T-helper 17 cell (primary cell): ENCODE measurements around the gene MPND. TPM values are rescaled to one million over a fixed set of nuclear protein-coding genes. Genes with fewer than 3 reads are reported as not detected.
"Not testable (repeated sequence)": the region's sequence is repeated elsewhere in the genome, so short reads cannot be mapped to it uniquely, and the experiment has no call there.

ENCODE experiments used
- ATAC-seq: fragments of 150-1000 bp; cut with Tn5 transposase; 2 replicates; pipeline ENCODE4 v1.10.0; 2021; ENCODE audit warnings: mild to moderate bottlenecking, moderate library complexity
- DNase-seq, 3 donors: peaks; one replicate each; pipeline versions ENCODE4 v3.0.0 to v3.0.0-alpha.2; 2020 to 2021
- H3K9me3 ChIP-seq: one replicate; pipeline ENCODE4 v1.7.0; 2013; ENCODE audit warnings: low read length, mild to moderate bottlenecking; ENCODE audit not compliant: control insufficient read depth, poor library complexity, severe bottlenecking
- H3K27ac Mint-ChIP-seq: one replicate; pipeline ENCODE4 v1.8.0; 2022; ENCODE audit warnings: mild to moderate bottlenecking, moderate library complexity, mixed read lengths
- H3K27me3 Mint-ChIP-seq: one replicate; pipeline ENCODE4 v1.8.0; 2022; ENCODE audit warnings: mixed read lengths
- H3K36me3 Mint-ChIP-seq: one replicate; pipeline ENCODE4 v1.8.0; 2022; ENCODE audit warnings: low read depth, mixed read lengths
- H3K4me1 Mint-ChIP-seq: one replicate; pipeline ENCODE4 v1.8.0; 2022; ENCODE audit warnings: mild to moderate bottlenecking, mixed read lengths
- H3K4me3 Mint-ChIP-seq: one replicate; pipeline ENCODE4 v1.8.0; 2022; ENCODE audit warnings: mild to moderate bottlenecking, moderate library complexity, mixed read lengths
- total RNA-seq, 4 donors: library from RNA in 2 of 4; stranded (reverse) in 2 of 4; gene quantifications; one replicate each; pipeline ENCODE4 v1.2.3 and lab custom pipeline; 2022 to 2026

Gene MPND
- total RNA-seq, 2 donors from 2014 or later: 13.0 to 15.1 TPM

GRCh38 chr19:4346020-4346383 lies 2.6 kb downstream of the MPND start:
- Mint-ChIP-seq H3K27ac (no peak overlapping the region), H3K4me1 (peaks cover 18% of the 10 kb centered on the region), H3K27me3 (no peaks in the 10 kb centered on the region), H3K36me3 (peaks cover 2% of the 10 kb centered on the region), H3K4me3 (no peak overlapping the region)
- ATAC-seq (no peak), DNase-seq (no peak)
- no peaks in the 10 kb centered on the region for H3K9me3 ChIP-seq

- DNase-seq (no peak), ATAC-seq (no peak)
- H3K27me3 Mint-ChIP-seq: no peaks in the 10 kb centered on the region
- H3K9me3 ChIP-seq: no peaks in the 10 kb centered on the region
- peaks cover 16% of the 10 kb centered on the region for H3K4me1 Mint-ChIP-seq
- H3K27ac Mint-ChIP-seq: no peak overlapping the region
- peaks cover 2% of the 10 kb centered on the region for H3K36me3 Mint-ChIP-seq
- no peak overlapping the region for H3K4me3 Mint-ChIP-seq
Observed at GRCh38 chr19:4347521-4347920, 4.2 kb downstream of the MPND start.

DNA sequence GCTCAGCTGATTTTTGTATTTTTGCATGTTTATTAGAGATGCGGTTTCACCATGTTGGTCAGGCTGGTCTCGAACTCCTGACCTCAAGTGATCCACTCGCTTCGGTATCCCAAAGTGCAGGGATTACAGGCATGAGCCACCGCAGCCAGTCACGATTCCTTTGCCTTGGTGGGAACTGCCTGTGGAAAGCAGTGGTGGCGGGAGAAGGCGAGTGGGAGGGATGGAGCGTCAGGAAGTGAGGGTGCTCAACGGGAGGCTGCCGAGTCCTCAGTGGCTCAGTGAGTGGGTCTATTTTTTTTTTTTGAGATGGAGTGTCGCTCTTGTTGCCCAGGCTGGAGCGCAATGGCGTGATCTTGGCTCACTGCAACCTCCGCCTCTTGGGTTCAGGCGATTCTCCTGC lies 5.9 kb downstream of the MPND start:
- H3K27me3 Mint-ChIP-seq, H3K9me3 ChIP-seq, ATAC-seq, DNase-seq, H3K36me3 Mint-ChIP-seq, H3K4me3 Mint-ChIP-seq: not testable (repeated sequence)
- H3K27ac Mint-ChIP-seq: peak overlapping the region; percentile 9
- H3K4me1 Mint-ChIP-seq: peaks cover 12% of the 10 kb centered on the region

DNA sequence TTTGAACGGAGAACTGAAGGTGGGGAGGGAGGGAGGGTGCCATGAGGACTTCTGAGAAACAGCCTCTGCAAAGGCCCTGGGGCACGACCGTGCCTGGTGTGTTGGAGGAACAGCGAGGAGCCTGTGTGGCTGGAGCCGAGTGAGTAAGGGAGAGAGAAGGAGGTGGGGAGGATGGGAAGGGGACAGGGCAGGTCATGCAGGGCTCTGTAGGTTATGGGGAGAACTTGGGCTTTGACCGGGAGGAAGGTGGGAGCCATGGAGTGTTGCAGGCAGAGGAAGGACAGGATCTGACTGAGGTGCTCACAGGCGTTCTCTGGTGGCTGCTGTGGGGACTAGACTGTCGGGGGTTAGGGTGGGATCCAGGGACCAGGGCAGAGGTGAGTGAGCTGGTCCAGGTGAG lies 6.7 kb downstream of the MPND start:
- Mint-ChIP-seq H3K27ac (no peak overlapping the region), H3K36me3 (peaks cover 2% of the 10 kb centered on the region), H3K27me3 (no peaks in the 10 kb centered on the region), H3K4me3 (no peak overlapping the region), H3K4me1 (peaks cover 12% of the 10 kb centered on the region)
- H3K9me3 ChIP-seq: no peaks in the 10 kb centered on the region
- ATAC-seq (no peak), DNase-seq (no peak)

- Mint-ChIP-seq H3K27ac (no peak overlapping the region), H3K36me3 (peaks cover 2% of the 10 kb centered on the region), H3K4me3 (no peak overlapping the region), H3K27me3 (no peaks in the 10 kb centered on the region), H3K4me1 (peaks cover 9% of the 10 kb centered on the region)
- no peak for DNase-seq
- H3K9me3 ChIP-seq: no peaks in the 10 kb centered on the region
- ATAC-seq: no peak
Observed at GRCh38 chr19:4350726-4351125, 7.4 kb downstream of the MPND start.

DNA sequence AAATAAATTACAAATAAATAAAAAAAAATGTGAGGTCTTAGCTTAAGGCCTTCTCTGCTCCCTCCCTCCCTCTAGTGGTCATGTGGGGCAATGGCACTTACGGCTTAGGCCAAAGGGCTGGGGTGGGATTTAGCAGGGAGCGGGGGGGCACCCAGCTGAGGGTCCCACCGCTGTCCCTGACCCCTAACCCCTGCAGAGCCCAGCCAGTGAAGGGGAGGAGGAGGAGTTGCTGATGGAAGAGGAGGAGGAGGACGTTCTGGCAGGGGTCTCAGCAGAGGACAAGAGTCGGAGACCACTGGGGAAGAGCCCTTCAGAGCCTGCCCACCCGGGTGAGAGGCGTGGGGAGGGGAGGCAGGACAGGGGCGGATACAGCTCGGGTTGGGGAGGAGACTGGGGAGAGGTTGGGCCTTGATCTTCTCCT lies 9.3 kb downstream of the MPND start:
- Mint-ChIP-seq H3K4me1 (peaks cover 6% of the 10 kb centered on the region), H3K4me3 (no peak overlapping the region), H3K27me3 (no peaks in the 10 kb centered on the region), H3K27ac (no peak overlapping the region), H3K36me3 (no peaks in the 10 kb centered on the region)
- DNase-seq: peak in 2 of 3 donors; percentile 30 to 55
- peak; percentile 85 for ATAC-seq
- no peaks in the 10 kb centered on the region for H3K9me3 ChIP-seq

DNA sequence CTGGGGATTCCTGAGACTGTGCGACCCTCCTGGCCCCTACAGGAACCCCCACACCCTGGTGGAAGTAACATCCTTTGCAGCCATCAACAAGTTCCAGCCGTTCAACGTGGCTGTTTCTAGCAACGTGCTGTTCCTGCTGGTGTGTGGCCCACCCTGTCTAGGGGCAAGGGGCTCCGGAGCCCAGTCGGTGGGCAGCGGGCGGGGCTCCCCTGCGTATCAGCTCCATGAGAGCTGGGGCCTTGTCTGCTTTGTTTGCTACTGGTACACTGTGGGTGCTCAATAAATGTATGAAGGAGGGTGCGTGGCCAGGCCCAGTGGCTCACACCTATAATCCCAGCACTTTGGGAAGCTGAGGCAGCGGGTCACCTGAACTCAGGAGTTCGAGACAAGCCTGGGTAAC lies 10.9 kb downstream of the MPND start:
- Mint-ChIP-seq H3K4me3 (no peak overlapping the region), H3K27ac (no peak overlapping the region), H3K36me3 (no peaks in the 10 kb centered on the region), H3K27me3 (no peaks in the 10 kb centered on the region), H3K4me1 (peaks cover 6% of the 10 kb centered on the region)
- DNase-seq: no peak
- ATAC-seq: no peak
- H3K9me3 ChIP-seq: no peaks in the 10 kb centered on the region

DNA sequence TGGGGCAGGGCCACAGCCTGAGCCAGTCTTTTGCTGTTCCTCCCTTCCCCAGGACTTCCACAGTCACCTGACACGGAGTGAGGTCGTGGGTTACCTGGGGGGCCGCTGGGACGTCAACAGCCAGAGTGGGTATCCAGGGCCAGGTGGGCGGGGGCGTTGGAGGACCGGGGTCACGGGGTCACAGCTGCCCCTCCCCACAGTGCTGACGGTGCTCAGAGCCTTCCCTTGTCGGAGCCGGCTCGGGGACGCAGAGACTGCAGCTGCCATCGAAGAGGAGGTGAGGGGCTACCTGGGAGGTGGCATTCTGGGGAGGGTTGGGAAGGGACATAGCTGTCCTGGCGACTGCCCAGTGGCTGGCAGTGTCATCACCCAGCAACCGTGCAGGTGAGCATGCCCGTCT lies 11.5 kb downstream of the MPND start:
- Mint-ChIP-seq H3K36me3 (no peaks in the 10 kb centered on the region), H3K27me3 (no peaks in the 10 kb centered on the region), H3K4me1 (peaks cover 6% of the 10 kb centered on the region), H3K27ac (no peak overlapping the region), H3K4me3 (no peak overlapping the region)
- DNase-seq: no peak
- no peak for ATAC-seq
- no peaks in the 10 kb centered on the region for H3K9me3 ChIP-seq

DNA sequence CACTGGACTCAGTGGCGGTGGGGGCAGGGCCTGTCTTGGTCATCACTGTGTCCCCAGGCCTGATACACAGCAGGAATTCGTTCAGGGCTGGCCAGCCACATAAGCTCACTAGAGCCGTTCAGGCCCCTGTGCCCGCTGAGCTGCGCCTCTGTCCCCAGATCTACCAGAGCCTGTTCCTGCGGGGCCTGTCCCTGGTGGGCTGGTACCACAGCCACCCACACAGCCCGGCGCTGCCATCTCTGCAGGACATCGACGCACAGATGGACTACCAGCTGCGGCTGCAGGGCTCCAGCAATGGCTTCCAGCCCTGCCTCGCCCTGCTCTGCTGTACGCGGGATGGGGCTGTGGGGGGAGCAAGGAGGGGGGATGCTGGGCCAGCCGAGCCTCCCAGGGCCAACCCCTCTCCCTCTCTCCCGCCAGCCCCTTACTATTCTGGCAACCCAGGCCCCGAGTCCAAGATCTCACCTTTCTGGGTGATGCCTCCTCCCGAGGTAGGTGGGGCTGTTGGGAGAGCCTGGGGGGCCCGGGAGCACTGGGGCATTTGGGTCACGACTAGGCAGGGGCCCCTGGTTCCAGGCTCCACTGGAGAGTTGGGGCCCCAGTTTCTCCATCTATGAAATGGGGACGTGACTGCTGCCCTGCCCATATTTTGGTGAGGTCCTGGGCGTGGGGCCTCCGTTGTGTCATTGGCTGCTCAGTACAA lies 13.9 kb downstream of the MPND start:
- Mint-ChIP-seq H3K4me3 (no peak overlapping the region), H3K27ac (no peak overlapping the region), H3K4me1 (peaks cover 4% of the 10 kb centered on the region), H3K27me3 (no peaks in the 10 kb centered on the region), H3K36me3 (peaks cover 2% of the 10 kb centered on the region)
- no peak for ATAC-seq
- DNase-seq: no peak
- H3K9me3 ChIP-seq: no peaks in the 10 kb centered on the region

GRCh38 chr19:4357921-4358326 lies 14.6 kb downstream of the MPND start:
- no peaks in the 10 kb centered on the region for H3K27me3 Mint-ChIP-seq
- no peak for ATAC-seq
- DNase-seq: no peak
- H3K4me3 Mint-ChIP-seq: no peak overlapping the region
- H3K27ac Mint-ChIP-seq: no peak overlapping the region
- H3K36me3 Mint-ChIP-seq: peaks cover 2% of the 10 kb centered on the region
- peaks cover 2% of the 10 kb centered on the region for H3K4me1 Mint-ChIP-seq
- no peaks in the 10 kb centered on the region for H3K9me3 ChIP-seq

GRCh38 chr19:4358709-4359626 lies 15.6 kb downstream of the MPND start:
- H3K27ac Mint-ChIP-seq: no peak overlapping the region
- no peak for ATAC-seq

GRCh38 chr19:4359627-4360000 lies 16.3 kb downstream of the MPND start:
- H3K4me1 Mint-ChIP-seq: peaks cover 2% of the 10 kb centered on the region
- peaks cover 2% of the 10 kb centered on the region for H3K36me3 Mint-ChIP-seq
- H3K27me3 Mint-ChIP-seq: no peaks in the 10 kb centered on the region
- H3K4me3 Mint-ChIP-seq: no peak overlapping the region
- no peaks in the 10 kb centered on the region for H3K9me3 ChIP-seq
- H3K27ac Mint-ChIP-seq: peak overlapping the region; percentile 63
- no peak for DNase-seq
- no peak for ATAC-seq

More at GRCh38 chr19:4358709-4359626, 15.6 kb downstream of the MPND start:
- no peaks in the 10 kb centered on the region for H3K27me3 Mint-ChIP-seq
- DNase-seq: no peak
- no peak overlapping the region for H3K4me3 Mint-ChIP-seq
- peaks cover 2% of the 10 kb centered on the region for H3K4me1 Mint-ChIP-seq
- H3K9me3 ChIP-seq: no peaks in the 10 kb centered on the region
- peaks cover 2% of the 10 kb centered on the region for H3K36me3 Mint-ChIP-seq

- H3K4me1 Mint-ChIP-seq: peaks cover 2% of the 10 kb centered on the region
- no peaks in the 10 kb centered on the region for H3K9me3 ChIP-seq
- DNase-seq (no peak), ATAC-seq (no peak)
- no peak overlapping the region for H3K4me3 Mint-ChIP-seq
- H3K36me3 Mint-ChIP-seq: peaks cover 2% of the 10 kb centered on the region
- peak overlapping the region; percentile 63 for H3K27ac Mint-ChIP-seq
- no peaks in the 10 kb centered on the region for H3K27me3 Mint-ChIP-seq
Observed at GRCh38 chr19:4360081-4360569, 16.8 kb downstream of the MPND start.
